ENCODE data around the gene BMI1. TPM values are rescaled to one million over a fixed set of nuclear protein-coding genes. Genes with fewer than 3 reads are reported as not detected.

Gene BMI1
- total and polyA plus RNA-seq, 2 donors (not counting 3 experiments of a cell fraction or from before 2014, with no cell fraction given) = 12.0 to 25.1 TPM

GRCh38 chr10:22333167-22333974 is 12.5 kb downstream of the BMI1 start:
- Histone ChIP-seq H3K9me1 (replicated peaks; ENCODE audit: control insufficient read depth, extremely low read depth, insufficient read depth, low read length) (no peaks in the 10 kb centered on the region), H3K9ac (replicated peaks; ENCODE audit: extremely low read depth, insufficient read depth, low read length) (no peak overlapping the region), H3K4me1 (ENCODE audit: control insufficient read depth, extremely low read depth, insufficient read depth, low read length) (peaks cover 11% of the 10 kb centered on the region), H3K4me2 (ENCODE audit: insufficient read depth, low read length) (no peak overlapping the region), H3K36me3 (ENCODE audit: control insufficient read depth in 2 of 2, extremely low read depth in 1 of 2, insufficient read depth in 2 of 2, low read length in 2 of 2) (peaks cover 3 to 6% of the 10 kb centered on the region in 2 experiments), H3K79me2 (ENCODE audit: control insufficient read depth, insufficient read depth, low read length) (no peaks in the 10 kb centered on the region), H3K27me3 (ENCODE audit: control insufficient read depth in 2 of 2, insufficient read depth in 2 of 2, low read length in 2 of 2) (peaks cover 42 to 51% of the 10 kb centered on the region in 2 experiments), H3K9me3 (replicated peaks; ENCODE audit: control insufficient read depth, insufficient read depth, low read length) (no peaks in the 10 kb centered on the region), H3K4me3 (replicated peaks in 1 of 3; ENCODE audit: insufficient read depth in 1 of 3, low read depth in 1 of 3, low read length in 3 of 3) (no peak overlapping the region), H2AFZ (ENCODE audit: low read depth, low read length) (no peak overlapping the region), H3K27ac (ENCODE audit: insufficient read depth, low read depth, low read length) (no peak overlapping the region), H4K20me1 (replicated peaks; ENCODE audit: control insufficient read depth, extremely low read depth, insufficient read depth, low read length) (no peaks in the 10 kb centered on the region)
- TF ChIP-seq, protein P1, sequence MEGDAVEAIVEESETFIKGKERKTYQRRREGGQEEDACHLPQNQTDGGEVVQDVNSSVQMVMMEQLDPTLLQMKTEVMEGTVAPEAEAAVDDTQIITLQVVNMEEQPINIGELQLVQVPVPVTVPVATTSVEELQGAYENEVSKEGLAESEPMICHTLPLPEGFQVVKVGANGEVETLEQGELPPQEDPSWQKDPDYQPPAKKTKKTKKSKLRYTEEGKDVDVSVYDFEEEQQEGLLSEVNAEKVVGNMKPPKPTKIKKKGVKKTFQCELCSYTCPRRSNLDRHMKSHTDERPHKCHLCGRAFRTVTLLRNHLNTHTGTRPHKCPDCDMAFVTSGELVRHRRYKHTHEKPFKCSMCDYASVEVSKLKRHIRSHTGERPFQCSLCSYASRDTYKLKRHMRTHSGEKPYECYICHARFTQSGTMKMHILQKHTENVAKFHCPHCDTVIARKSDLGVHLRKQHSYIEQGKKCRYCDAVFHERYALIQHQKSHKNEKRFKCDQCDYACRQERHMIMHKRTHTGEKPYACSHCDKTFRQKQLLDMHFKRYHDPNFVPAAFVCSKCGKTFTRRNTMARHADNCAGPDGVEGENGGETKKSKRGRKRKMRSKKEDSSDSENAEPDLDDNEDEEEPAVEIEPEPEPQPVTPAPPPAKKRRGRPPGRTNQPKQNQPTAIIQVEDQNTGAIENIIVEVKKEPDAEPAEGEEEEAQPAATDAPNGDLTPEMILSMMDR (IDR thresholded peaks at IDR 0.05; ENCODE audit: extremely low read depth in 1 of 2, insufficient read depth in 1 of 2, low read depth in 1 of 2, low read length in 2 of 2) = no peak
- no peak for TF ChIP-seq FOS (IDR thresholded peaks at IDR 0.05; ENCODE audit: borderline replicate concordance, insufficient read depth, low read length)
- FAIRE-seq = no peak
- no peak for DNase-seq (ENCODE audit: low read depth, low spot score)
- dilution Hi-C loops (cut with MboI; ENCODE audit: extremely low pct_ligation_motif_present, low sequenced_read_pairs) (no loop called here), intact Hi-C loops (cut with micrococcal nuclease) (no loop called here)
- ChIA-PET POLR2A (no interaction called here), CTCF (interaction anchor here (0.8 kb wide), 1 partner anchor 386 kb away, joined by 3 read pairs; no protein-coding TSS in a partner anchor)
- no TSS peak for BruUV-seq (replicated peaks)

GRCh38 chr10:22333975-22334282 is 13.0 kb downstream of the BMI1 start:
- BruUV-seq (replicated peaks) = no TSS peak
- no peak overlapping the region for H3K4me3 ChIP-seq (replicated peaks in 1 of 3; ENCODE audit: insufficient read depth in 1 of 3, low read depth in 1 of 3, low read length in 3 of 3)
- intact Hi-C loops (cut with micrococcal nuclease) = no loop called here
- peaks cover 3 to 6% of the 10 kb centered on the region in 2 experiments for H3K36me3 ChIP-seq (ENCODE audit: control insufficient read depth in 2 of 2, extremely low read depth in 1 of 2, insufficient read depth in 2 of 2, low read length in 2 of 2)
- H3K27ac ChIP-seq (ENCODE audit: insufficient read depth, low read depth, low read length) = no peak overlapping the region
- ChIA-PET CTCF (no interaction called here), POLR2A (no interaction called here)
- H3K4me2 ChIP-seq (ENCODE audit: insufficient read depth, low read length) = peak overlapping the region; percentile 32
- no peak for DNase-seq (ENCODE audit: low read depth, low spot score)
- H2AFZ ChIP-seq (ENCODE audit: low read depth, low read length) = peak overlapping the region; percentile 79
- dilution Hi-C loops (cut with MboI; ENCODE audit: extremely low pct_ligation_motif_present, low sequenced_read_pairs) = no loop called here
- H3K9me3 ChIP-seq (replicated peaks; ENCODE audit: control insufficient read depth, insufficient read depth, low read length) = no peaks in the 10 kb centered on the region
- H3K27me3 ChIP-seq (ENCODE audit: control insufficient read depth in 2 of 2, insufficient read depth in 2 of 2, low read length in 2 of 2) = peaks cover 48 to 57% of the 10 kb centered on the region in 2 experiments
- H3K4me1 ChIP-seq (ENCODE audit: control insufficient read depth, extremely low read depth, insufficient read depth, low read length) = peaks cover 11% of the 10 kb centered on the region
- no peaks in the 10 kb centered on the region for H4K20me1 ChIP-seq (replicated peaks; ENCODE audit: control insufficient read depth, extremely low read depth, insufficient read depth, low read length)
- H3K79me2 ChIP-seq (ENCODE audit: control insufficient read depth, insufficient read depth, low read length) = no peaks in the 10 kb centered on the region
- no peak overlapping the region for H3K9ac ChIP-seq (replicated peaks; ENCODE audit: extremely low read depth, insufficient read depth, low read length)
- FAIRE-seq = no peak
- no peak for TF ChIP-seq FOS (IDR thresholded peaks at IDR 0.05; ENCODE audit: borderline replicate concordance, insufficient read depth, low read length)
- TF ChIP-seq GATA2 (IDR thresholded peaks at IDR 0.05; ENCODE audit: insufficient read depth, insufficient read length, low read depth, low read length) = no peak
- TF ChIP-seq JUN (IDR thresholded peaks at IDR 0.05; ENCODE audit: borderline replicate concordance, insufficient read depth, insufficient read length, low read depth) = no peak
- TF ChIP-seq EZH2 (IDR thresholded peaks at IDR 0.05; ENCODE audit: borderline replicate concordance, low read depth, low read length, severe bottlenecking) = no peak
- no peak for TF ChIP-seq POLR2AphosphoS5 (IDR thresholded peaks at IDR 0.05; ENCODE audit: insufficient read depth, low read depth, low read length)
- TF ChIP-seq POLR2A (IDR thresholded peaks at IDR 0.05; ENCODE audit: low read depth, low read length) = no peak
- TF ChIP-seq, protein P1 (IDR thresholded peaks at IDR 0.05; ENCODE audit: extremely low read depth in 1 of 2, insufficient read depth in 1 of 2, low read depth in 1 of 2, low read length in 2 of 2) = no peak
- no peak for TF ChIP-seq MYC (IDR thresholded peaks at IDR 0.05; ENCODE audit: low read depth, low read length)
- TF ChIP-seq MAX (IDR thresholded peaks at IDR 0.05; ENCODE audit: insufficient read depth, insufficient read length) = no peak
- H3K9me1 ChIP-seq (replicated peaks; ENCODE audit: control insufficient read depth, extremely low read depth, insufficient read depth, low read length) = no peaks in the 10 kb centered on the region

Measured in endothelial cell of umbilical vein (primary cell).